SK-N-SH (cell line): ENCODE measurements around the gene ARL5A.

Source experiments
- FOXJ3 ChIP-seq: sonication (generic); formaldehyde crosslinking; IDR thresholded peaks from 2 replicates; pipeline ENCODE4 v1.5.1; 2020; ENCODE audit warnings: mild to moderate bottlenecking, missing genetic modification reagents
- POLR2AphosphoS5 ChIP-seq: IDR thresholded peaks from 2 replicates; pipeline ENCODE4 v1.6.1; 2012; ENCODE audit warnings: low read depth, low read length
- RCOR1 ChIP-seq: fragments of 150-350 bp; IDR thresholded peaks from 2 replicates; pipeline ENCODE4 v1.6.1; 2017; ENCODE audit warnings: antibody characterized with exemption, low read length
- SIN3A ChIP-seq: IDR thresholded peaks from 2 replicates; pipeline ENCODE4 v1.6.1; 2012; ENCODE audit warnings: low read depth, mild to moderate bottlenecking, low read length, moderate library complexity, borderline replicate concordance
- YY1 ChIP-seq: IDR thresholded peaks from 2 replicates; pipeline ENCODE4 v1.4.0; 2012; ENCODE audit warnings: low read depth, mild to moderate bottlenecking
- TF ChIP-seq, protein P1 (sequence below): IDR thresholded peaks from 2 replicates; pipeline ENCODE4; 2012
- TF ChIP-seq, protein P2 (sequence below): IDR thresholded peaks from 2 replicates; pipeline ENCODE4 v1.4.0; 2012; ENCODE audit warnings: low read depth, borderline replicate concordance
- TF ChIP-seq, protein P3 (sequence below): fragments of 200-600 bp; sonication (generic); IDR thresholded peaks from 2 replicates; pipeline ENCODE4 v1.6.1; 2017; ENCODE audit warnings: antibody characterized with exemption, mild to moderate bottlenecking, moderate library complexity
- TF ChIP-seq, protein P4 (sequence below): IDR thresholded peaks from 2 replicates; pipeline ENCODE4 v1.4.0; 2012; ENCODE audit warnings: low read depth, borderline replicate concordance

DNA sequence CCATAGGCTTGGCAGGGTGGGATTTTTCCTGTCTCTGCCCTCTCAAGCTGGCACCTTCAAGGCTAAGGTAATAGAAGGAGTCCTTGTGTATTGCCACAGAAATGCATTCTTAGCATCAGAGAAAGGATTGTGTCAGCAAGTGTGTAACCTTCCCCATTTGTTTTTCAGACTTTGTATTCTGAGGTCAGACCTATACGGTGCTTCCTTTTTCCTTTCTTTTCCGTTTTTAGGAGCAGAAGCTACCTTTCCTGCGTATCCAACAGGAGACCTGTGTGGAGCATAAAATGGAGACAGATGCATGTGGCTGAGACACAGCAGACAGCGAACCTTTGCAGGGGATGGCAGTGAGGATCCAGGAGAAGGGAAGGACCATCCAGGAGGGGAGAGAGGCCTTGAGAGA, 46.6 kb downstream of the ARL5A start:
- TF ChIP-seq, protein P1, sequence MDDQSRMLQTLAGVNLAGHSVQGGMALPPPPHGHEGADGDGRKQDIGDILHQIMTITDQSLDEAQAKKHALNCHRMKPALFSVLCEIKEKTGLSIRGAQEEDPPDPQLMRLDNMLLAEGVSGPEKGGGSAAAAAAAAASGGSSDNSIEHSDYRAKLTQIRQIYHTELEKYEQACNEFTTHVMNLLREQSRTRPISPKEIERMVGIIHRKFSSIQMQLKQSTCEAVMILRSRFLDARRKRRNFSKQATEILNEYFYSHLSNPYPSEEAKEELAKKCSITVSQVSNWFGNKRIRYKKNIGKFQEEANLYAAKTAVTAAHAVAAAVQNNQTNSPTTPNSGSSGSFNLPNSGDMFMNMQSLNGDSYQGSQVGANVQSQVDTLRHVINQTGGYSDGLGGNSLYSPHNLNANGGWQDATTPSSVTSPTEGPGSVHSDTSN: no peak
- TF ChIP-seq, protein P2, sequence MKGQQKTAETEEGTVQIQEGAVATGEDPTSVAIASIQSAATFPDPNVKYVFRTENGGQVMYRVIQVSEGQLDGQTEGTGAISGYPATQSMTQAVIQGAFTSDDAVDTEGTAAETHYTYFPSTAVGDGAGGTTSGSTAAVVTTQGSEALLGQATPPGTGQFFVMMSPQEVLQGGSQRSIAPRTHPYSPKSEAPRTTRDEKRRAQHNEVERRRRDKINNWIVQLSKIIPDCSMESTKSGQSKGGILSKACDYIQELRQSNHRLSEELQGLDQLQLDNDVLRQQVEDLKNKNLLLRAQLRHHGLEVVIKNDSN: no peak
- TF ChIP-seq, protein P3, sequence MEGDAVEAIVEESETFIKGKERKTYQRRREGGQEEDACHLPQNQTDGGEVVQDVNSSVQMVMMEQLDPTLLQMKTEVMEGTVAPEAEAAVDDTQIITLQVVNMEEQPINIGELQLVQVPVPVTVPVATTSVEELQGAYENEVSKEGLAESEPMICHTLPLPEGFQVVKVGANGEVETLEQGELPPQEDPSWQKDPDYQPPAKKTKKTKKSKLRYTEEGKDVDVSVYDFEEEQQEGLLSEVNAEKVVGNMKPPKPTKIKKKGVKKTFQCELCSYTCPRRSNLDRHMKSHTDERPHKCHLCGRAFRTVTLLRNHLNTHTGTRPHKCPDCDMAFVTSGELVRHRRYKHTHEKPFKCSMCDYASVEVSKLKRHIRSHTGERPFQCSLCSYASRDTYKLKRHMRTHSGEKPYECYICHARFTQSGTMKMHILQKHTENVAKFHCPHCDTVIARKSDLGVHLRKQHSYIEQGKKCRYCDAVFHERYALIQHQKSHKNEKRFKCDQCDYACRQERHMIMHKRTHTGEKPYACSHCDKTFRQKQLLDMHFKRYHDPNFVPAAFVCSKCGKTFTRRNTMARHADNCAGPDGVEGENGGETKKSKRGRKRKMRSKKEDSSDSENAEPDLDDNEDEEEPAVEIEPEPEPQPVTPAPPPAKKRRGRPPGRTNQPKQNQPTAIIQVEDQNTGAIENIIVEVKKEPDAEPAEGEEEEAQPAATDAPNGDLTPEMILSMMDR: no peak
- TF ChIP-seq FOXJ3 (CRISPR knock-in tag) (no peak), SIN3A (no peak), POLR2AphosphoS5 (no peak), RCOR1 (no peak), YY1 (no peak)
- TF ChIP-seq, protein P4, sequence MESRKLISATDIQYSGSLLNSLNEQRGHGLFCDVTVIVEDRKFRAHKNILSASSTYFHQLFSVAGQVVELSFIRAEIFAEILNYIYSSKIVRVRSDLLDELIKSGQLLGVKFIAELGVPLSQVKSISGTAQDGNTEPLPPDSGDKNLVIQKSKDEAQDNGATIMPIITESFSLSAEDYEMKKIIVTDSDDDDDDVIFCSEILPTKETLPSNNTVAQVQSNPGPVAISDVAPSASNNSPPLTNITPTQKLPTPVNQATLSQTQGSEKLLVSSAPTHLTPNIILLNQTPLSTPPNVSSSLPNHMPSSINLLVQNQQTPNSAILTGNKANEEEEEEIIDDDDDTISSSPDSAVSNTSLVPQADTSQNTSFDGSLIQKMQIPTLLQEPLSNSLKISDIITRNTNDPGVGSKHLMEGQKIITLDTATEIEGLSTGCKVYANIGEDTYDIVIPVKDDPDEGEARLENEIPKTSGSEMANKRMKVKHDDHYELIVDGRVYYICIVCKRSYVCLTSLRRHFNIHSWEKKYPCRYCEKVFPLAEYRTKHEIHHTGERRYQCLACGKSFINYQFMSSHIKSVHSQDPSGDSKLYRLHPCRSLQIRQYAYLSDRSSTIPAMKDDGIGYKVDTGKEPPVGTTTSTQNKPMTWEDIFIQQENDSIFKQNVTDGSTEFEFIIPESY: no peak
